Memory B cell (primary cell): ENCODE measurements around the gene IQGAP1.
A peak's percentile ranks its signal among the peaks of the same experiment; 100 is the strongest.

ENCODE experiments used
- ATAC-seq: fragments of 150-1000 bp; cut with Tn5 transposase; 2 replicates; pipeline ENCODE4 v1.10.0; 2021; ENCODE audit warnings: low read depth, mild to moderate bottlenecking, moderate library complexity
- DNase-seq, 2 donors: peaks; one replicate each; pipeline ENCODE4 v3.0.0; 2022; ENCODE audit warnings: low spot score in 2 of 2
- H3K27ac Mint-ChIP-seq: one replicate; pipeline ENCODE4 v1.8.0; 2022; ENCODE audit warnings: mild to moderate bottlenecking, moderate library complexity, mixed read lengths
- H3K27me3 Mint-ChIP-seq: one replicate; pipeline ENCODE4 v1.8.0; 2022; ENCODE audit warnings: mixed read lengths
- H3K36me3 Mint-ChIP-seq: one replicate; pipeline ENCODE4 v1.8.0; 2022; ENCODE audit warnings: mild to moderate bottlenecking, mixed read lengths
- H3K4me1 Mint-ChIP-seq: one replicate; pipeline ENCODE4 v1.8.0; 2022; ENCODE audit warnings: mixed read lengths
- H3K4me3 Mint-ChIP-seq: one replicate; pipeline ENCODE4 v1.8.0; 2022; ENCODE audit warnings: mild to moderate bottlenecking, moderate library complexity, mixed read lengths
- H3K9me3 Mint-ChIP-seq: one replicate; pipeline ENCODE4 v1.8.0; 2022; ENCODE audit warnings: mixed read lengths

IQGAP1 gene

DNA sequence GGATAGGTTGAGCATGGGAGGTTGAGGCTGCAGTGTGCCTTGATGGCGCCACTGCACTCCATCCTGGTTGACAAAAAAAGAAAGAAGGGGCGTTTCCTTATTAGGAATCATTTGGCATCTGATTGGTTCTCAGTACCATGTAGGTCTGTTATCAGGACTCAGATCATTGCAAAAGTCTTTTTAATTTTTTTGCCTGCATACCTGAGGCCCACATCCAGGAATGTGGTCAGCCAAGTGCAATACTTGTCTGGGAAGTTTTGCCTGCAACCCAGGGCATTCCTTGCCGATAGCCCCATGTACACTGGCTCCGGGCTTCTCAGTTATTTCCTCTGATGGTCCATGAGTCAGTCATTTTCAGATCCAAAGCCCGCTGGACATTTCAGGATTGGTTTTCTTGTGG lies 91.6 kb downstream of the IQGAP1 start:
- no peak for DNase-seq
- H3K27ac Mint-ChIP-seq: no peak overlapping the region

DNA sequence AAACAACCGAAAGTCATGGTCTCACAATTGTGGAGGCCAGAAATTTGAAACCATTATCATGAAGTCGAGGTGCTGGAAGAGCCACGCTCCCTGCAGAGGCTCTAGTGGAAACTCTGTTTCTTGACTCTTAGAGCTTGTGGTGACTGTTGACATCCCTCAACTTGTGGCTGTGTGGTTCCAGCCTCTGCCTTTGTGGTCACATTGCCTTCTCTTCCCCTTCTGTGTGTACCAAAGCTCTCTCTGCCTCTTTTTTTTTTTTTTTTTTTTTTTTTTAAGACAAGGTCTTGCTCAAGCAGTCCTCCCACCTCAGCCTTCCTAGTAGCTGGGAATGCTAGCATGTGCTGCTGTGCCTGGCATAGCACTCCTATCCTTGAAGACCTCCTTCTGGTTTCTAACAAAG lies 93.0 kb downstream of the IQGAP1 start:
- Mint-ChIP-seq H3K9me3 (no peaks in the 10 kb centered on the region), H3K27ac (peak overlapping the region; percentile 54), H3K27me3 (no peaks in the 10 kb centered on the region), H3K4me3 (peak overlapping the region; percentile 59), H3K36me3 (peaks cover 36% of the 10 kb centered on the region), H3K4me1 (peaks cover 19% of the 10 kb centered on the region)
- peak; percentile 81 for ATAC-seq
- no peak for DNase-seq

More for the DNA sequence above, 91.6 kb downstream of the IQGAP1 start:
- Mint-ChIP-seq H3K36me3 (peaks cover 28% of the 10 kb centered on the region), H3K9me3 (no peaks in the 10 kb centered on the region), H3K4me1 (peaks cover 19% of the 10 kb centered on the region), H3K27me3 (no peaks in the 10 kb centered on the region), H3K4me3 (no peak overlapping the region)
- ATAC-seq: no peak

DNA sequence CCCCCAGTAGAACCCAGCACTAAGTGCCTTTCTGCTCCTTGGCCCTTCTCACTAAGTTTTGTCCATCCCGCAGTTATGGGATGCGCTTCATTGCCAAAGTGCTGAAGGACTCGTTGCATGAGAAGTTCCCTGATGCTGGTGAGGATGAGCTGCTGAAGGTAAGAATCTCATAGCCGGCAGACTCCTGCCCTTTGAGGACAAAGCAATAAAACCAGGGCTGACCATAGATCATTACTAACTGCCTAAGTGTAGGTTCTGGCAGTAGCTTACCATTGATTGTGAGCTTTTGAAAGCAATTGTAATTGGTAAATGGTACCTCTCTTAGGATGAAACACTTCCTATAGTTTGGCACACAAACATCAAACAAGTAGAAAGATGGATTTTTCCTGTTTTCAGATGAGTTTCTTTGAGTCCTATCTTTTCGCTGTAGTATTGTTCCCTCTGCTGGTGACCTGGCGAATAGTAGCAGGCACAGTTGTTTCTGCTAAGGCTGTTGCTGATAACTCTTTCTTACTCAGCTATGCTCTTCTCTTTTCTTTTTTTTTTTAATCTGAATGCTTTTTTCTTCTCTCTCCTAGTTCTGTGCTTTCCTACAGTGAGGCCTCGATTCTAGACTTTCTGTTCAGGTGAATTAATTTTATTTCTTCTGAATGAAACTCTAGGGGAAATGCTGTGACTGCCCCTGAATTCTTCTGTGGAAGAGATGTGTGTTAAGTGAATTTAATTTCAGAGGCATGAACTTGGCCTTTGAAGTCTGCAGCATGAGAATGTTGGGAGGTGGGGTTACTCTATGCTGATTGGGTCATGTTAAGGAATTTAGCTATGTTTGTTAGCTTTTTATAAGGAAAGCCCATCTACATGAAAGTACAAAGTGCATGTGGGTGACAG lies 94.3 kb downstream of the IQGAP1 start:
- Mint-ChIP-seq H3K27me3 (no peaks in the 10 kb centered on the region), H3K4me1 (peaks cover 19% of the 10 kb centered on the region), H3K4me3 (no peak overlapping the region), H3K27ac (no peak overlapping the region), H3K36me3 (peaks cover 37% of the 10 kb centered on the region), H3K9me3 (no peaks in the 10 kb centered on the region)
- DNase-seq: peak in 1 of 2 donors; percentile 19
- ATAC-seq: no peak

DNA sequence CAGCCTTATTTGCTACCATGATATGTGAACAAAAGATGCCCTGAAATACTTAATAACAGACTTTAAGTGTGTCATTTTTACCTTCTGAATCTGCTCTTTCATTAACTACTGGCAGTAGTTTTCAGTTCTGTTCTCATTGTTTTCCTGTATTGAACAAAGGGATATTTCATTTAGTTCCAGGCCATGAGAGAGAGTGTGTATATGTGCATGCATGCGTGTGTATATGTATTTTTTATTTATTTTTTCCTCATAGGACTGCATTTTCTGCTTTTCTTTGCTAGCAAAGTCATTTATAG lies 94.9 kb downstream of the IQGAP1 start:
- H3K4me1 Mint-ChIP-seq: peaks cover 19% of the 10 kb centered on the region
- DNase-seq: no peak
- no peaks in the 10 kb centered on the region for H3K27me3 Mint-ChIP-seq
- ATAC-seq: no peak
- no peak overlapping the region for H3K27ac Mint-ChIP-seq
- no peak overlapping the region for H3K4me3 Mint-ChIP-seq
- H3K36me3 Mint-ChIP-seq: peaks cover 39% of the 10 kb centered on the region
- no peaks in the 10 kb centered on the region for H3K9me3 Mint-ChIP-seq

DNA sequence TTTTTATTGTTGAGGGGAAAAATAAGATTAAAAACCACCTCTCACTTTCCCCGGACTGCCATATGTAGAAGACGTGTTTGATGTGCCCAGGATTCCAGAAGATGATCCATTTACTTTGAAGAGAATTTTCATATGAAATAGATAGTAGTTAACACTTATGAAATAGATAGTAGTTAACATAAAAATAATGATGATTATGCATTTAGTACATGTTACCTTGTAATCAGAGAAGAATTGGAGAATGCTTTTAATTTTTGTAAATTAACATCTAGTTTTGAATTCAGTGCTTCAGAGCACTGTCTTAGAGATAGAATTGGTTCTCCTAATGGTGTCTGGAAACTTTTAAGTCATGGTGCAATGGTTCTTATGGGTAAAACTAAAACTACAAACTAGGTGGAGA lies 95.6 kb downstream of the IQGAP1 start:
- H3K4me3 Mint-ChIP-seq: no peak overlapping the region
- peaks cover 40% of the 10 kb centered on the region for H3K36me3 Mint-ChIP-seq

DNA sequence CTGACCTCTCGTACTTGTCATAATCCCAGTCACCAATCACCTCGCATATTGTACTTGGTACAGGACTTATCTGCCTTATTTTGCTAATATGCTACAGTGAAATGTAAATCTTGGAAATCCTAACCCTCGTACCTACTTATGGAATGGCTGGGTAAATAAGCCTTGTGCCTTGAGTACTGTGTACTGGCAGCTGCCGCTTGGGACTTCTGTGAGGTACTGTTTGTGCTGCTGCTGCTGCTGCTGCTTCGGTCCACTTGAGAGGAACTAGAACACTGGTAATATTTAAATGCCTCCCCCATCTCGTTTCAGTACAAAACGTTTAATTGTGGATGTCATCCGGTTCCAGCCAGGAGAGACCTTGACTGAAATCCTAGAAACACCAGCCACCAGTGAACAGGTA lies 99.1 kb downstream of the IQGAP1 start:
- H3K36me3 Mint-ChIP-seq: peaks cover 46% of the 10 kb centered on the region
- H3K27me3 Mint-ChIP-seq: no peaks in the 10 kb centered on the region
- H3K27ac Mint-ChIP-seq: no peak overlapping the region
- H3K4me3 Mint-ChIP-seq: no peak overlapping the region
- no peak for ATAC-seq
- H3K9me3 Mint-ChIP-seq: no peaks in the 10 kb centered on the region
- H3K4me1 Mint-ChIP-seq: no peaks in the 10 kb centered on the region
- no peak for DNase-seq

More for the DNA sequence above, 95.6 kb downstream of the IQGAP1 start:
- ATAC-seq: no peak
- DNase-seq: no peak
- Mint-ChIP-seq H3K27me3 (no peaks in the 10 kb centered on the region), H3K27ac (no peak overlapping the region), H3K9me3 (no peaks in the 10 kb centered on the region), H3K4me1 (peaks cover 14% of the 10 kb centered on the region)

DNA sequence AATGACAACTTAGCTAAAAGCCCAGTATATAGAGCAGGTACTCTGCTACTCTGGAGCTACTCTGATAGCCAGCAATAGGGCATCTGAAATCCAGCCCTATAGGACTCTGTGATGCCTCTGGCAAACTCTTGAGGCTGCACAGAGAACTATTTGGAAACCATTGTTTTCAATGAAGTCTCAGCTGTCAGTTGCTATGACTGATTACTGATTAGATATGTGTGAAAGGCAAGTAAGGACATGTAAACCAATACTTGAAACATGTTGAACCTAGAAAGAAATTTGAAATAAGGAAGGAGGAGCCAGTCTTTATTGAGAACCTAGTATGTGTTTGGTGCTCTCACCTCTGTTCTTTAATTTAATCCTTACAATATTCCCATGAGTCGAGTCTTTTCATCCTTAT lies 101.5 kb downstream of the IQGAP1 start:
- Mint-ChIP-seq H3K4me1 (no peaks in the 10 kb centered on the region), H3K4me3 (no peak overlapping the region), H3K9me3 (no peaks in the 10 kb centered on the region), H3K36me3 (peaks cover 45% of the 10 kb centered on the region), H3K27ac (no peak overlapping the region), H3K27me3 (no peaks in the 10 kb centered on the region)
- no peak for DNase-seq
- no peak for ATAC-seq

DNA sequence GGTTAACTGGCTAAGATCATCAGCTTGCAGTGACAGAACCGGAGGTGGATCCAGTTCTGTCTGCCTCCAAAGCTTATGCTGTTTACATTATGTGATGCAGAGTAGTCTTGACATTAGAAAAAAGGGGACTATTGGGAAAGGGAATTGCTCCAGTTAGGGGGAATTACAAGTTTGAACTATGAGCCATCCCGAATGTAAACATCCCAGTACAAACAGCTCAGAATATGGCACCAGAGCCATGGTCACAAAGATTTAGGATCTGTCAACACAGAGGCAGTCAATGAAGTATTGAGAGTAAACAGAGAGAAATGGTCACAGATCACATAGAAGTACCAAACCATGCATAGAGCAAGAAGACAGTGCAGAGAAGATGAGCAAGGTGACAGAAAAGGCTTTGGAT lies 101.9 kb downstream of the IQGAP1 start:
- Mint-ChIP-seq H3K9me3 (no peaks in the 10 kb centered on the region), H3K4me1 (no peaks in the 10 kb centered on the region), H3K36me3 (peaks cover 45% of the 10 kb centered on the region), H3K27me3 (no peaks in the 10 kb centered on the region), H3K27ac (no peak overlapping the region), H3K4me3 (no peak overlapping the region)
- DNase-seq (no peak), ATAC-seq (no peak)

DNA sequence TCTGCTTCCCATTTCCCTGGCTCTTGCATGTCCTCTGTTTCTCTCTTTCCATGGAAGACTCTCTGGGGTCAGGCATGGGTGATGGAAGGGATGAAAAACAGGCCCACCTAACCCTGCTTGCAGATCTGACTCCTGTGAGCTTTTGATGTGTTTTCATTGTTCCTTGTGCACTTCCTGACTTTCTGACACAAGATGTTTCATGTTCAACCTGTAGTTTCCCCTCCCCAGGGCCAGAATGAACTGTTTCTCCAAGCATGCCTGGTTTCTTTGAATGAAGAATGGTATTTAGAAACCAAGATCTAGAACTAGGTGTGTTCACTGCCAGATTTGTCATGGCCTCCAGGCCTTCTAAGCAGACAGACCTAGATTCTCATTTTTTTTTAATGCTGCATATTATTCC lies 105.6 kb downstream of the IQGAP1 start:
- ATAC-seq (no peak), DNase-seq (no peak)
- Mint-ChIP-seq H3K27me3 (no peaks in the 10 kb centered on the region), H3K9me3 (no peaks in the 10 kb centered on the region), H3K4me1 (no peaks in the 10 kb centered on the region), H3K27ac (peak overlapping the region; percentile 7), H3K4me3 (no peak overlapping the region), H3K36me3 (peaks cover 37% of the 10 kb centered on the region)

DNA sequence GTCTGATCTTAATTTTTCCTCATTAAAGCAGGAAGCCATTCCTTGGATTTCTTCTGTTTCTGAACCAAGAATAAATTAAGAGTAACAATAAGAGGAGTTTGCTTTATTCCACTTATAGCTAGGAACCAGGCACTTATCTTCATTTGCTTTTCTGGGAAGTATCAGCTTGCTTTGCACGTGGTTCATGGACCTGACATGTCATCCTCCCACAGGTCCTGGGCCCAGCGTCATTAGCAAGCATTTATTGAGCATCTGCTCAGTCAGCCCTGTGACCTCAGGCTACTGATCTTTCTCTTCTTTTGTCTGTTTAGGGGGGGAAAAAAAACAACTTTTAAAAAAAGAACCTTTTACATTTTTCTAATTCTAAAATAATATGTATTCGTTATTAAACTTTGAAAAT lies 107.0 kb downstream of the IQGAP1 start:
- Mint-ChIP-seq H3K9me3 (no peaks in the 10 kb centered on the region), H3K4me1 (no peaks in the 10 kb centered on the region), H3K27me3 (no peaks in the 10 kb centered on the region), H3K36me3 (peaks cover 43% of the 10 kb centered on the region), H3K27ac (no peak overlapping the region), H3K4me3 (no peak overlapping the region)
- no peak for ATAC-seq
- no peak for DNase-seq

DNA sequence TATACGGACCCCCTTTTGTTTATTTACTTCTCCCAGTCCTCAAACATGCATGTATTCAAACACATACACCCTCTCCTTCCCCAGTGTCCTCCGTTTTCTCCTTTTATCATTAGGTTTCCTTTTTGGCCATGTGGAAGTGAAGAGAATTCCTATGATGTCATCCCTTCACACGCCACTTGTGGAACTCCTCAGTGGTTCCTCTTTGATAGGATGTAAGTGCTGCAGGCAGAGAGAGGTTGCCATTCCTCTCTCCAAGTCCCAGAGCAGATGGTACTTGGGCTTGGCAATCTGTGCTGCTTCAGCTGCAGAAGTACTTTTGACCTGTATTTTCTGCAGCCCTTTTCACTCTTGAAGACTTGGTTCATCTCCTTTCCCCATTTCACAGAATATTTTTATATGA lies 108.7 kb downstream of the IQGAP1 start:
- Mint-ChIP-seq H3K9me3 (no peaks in the 10 kb centered on the region), H3K27ac (no peak overlapping the region), H3K4me3 (no peak overlapping the region), H3K36me3 (peaks cover 37% of the 10 kb centered on the region), H3K4me1 (no peaks in the 10 kb centered on the region), H3K27me3 (no peaks in the 10 kb centered on the region)
- DNase-seq (no peak), ATAC-seq (no peak)

DNA sequence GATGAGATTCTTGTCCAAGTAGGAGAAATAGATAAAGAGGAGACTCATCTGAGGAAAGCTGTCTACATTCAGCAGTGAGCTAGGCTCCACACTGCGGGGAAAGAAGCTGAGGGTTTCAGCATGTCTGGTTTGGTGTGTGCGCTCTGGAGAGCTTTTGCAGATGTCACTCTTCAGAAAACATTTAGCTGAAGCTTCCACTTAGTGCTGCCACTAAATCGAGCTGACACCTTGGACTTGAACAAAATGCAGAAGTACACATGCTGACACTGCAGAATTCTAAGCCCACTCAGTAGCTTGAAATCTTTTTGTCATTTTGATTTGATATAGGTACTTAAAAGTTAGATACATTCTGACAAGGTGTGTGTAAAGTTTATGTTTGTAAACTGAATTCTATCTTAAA lies 109.3 kb downstream of the IQGAP1 start:
- no peak overlapping the region for H3K4me3 Mint-ChIP-seq
- H3K36me3 Mint-ChIP-seq: peaks cover 36% of the 10 kb centered on the region
- H3K9me3 Mint-ChIP-seq: no peaks in the 10 kb centered on the region
- H3K27me3 Mint-ChIP-seq: no peaks in the 10 kb centered on the region
- no peak for DNase-seq
- no peak for ATAC-seq
- H3K27ac Mint-ChIP-seq: no peak overlapping the region
- H3K4me1 Mint-ChIP-seq: no peaks in the 10 kb centered on the region

DNA sequence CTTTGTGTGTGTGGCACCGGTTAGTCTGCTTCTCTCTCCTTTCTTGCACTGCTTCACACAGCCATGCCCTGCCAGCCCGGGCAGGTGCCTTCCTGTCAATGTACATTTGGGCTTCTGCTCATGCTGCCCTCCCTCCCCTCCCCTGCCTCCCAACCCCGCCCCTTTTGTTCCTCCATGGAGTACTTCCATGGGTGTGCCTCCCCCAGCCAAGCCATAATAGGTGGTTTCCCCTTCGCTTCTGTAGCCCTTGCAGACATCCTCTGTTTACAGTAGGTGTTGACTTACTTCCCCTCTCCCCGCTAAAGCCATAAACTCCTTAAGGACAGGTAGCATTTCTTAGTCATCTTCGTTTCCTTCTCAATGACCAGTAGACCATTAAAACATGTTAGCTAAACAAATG lies 109.9 kb downstream of the IQGAP1 start:
- H3K36me3 Mint-ChIP-seq: peaks cover 33% of the 10 kb centered on the region
- no peak overlapping the region for H3K27ac Mint-ChIP-seq

DNA sequence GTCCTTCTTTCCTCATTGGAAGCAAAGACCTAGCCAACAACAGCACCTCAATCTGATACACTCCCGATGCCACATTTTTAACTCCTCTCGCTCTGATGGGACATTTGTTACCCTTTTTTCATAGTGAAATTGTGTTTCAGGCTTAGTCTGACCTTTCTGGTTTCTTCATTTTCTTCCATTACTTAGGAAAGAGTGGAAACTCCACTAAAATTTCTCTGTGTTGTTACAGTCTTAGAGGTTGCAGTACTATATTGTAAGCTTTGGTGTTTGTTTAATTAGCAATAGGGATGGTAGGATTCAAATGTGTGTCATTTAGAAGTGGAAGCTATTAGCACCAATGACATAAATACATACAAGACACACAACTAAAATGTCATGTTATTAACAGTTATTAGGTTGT lies 112.1 kb downstream of the IQGAP1 start:
- no peaks in the 10 kb centered on the region for H3K27me3 Mint-ChIP-seq
- H3K36me3 Mint-ChIP-seq: peaks cover 28% of the 10 kb centered on the region
- no peak overlapping the region for H3K4me3 Mint-ChIP-seq
- no peaks in the 10 kb centered on the region for H3K9me3 Mint-ChIP-seq
- H3K27ac Mint-ChIP-seq: peak overlapping the region; percentile 12
- H3K4me1 Mint-ChIP-seq: no peaks in the 10 kb centered on the region
- ATAC-seq (no peak), DNase-seq (no peak)

More for the DNA sequence above, 109.9 kb downstream of the IQGAP1 start:
- Mint-ChIP-seq H3K9me3 (no peaks in the 10 kb centered on the region), H3K4me1 (no peaks in the 10 kb centered on the region), H3K27me3 (no peaks in the 10 kb centered on the region), H3K4me3 (no peak overlapping the region)
- DNase-seq (no peak), ATAC-seq (no peak)

DNA sequence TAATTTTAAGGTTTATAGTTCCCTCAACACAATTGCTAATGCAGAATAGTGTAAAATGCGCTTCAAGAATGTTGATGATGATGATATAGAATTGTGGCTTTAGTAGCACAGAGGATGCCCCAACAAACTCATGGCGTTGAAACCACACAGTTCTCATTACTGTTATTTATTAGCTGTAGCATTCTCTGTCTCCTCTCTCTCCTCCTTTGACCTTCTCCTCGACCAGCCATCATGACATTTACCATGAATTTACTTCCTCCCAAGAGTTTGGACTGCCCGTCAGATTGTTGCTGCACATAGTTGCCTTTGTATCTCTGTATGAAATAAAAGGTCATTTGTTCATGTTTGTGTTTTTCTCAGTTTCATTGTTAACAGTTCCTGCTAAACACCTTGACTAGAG lies 113.9 kb downstream of the IQGAP1 start:
- no peak for ATAC-seq
- H3K36me3 Mint-ChIP-seq: peaks cover 21% of the 10 kb centered on the region
- DNase-seq: no peak
- no peaks in the 10 kb centered on the region for H3K4me1 Mint-ChIP-seq
- no peaks in the 10 kb centered on the region for H3K27me3 Mint-ChIP-seq
- H3K4me3 Mint-ChIP-seq: no peak overlapping the region
- no peaks in the 10 kb centered on the region for H3K9me3 Mint-ChIP-seq
- no peak overlapping the region for H3K27ac Mint-ChIP-seq
